NCI-H1417 (cell line): ENCODE measurements around the gene KCNJ4.
"Not testable (repeated sequence)": the region's sequence is repeated elsewhere in the genome, so short reads cannot be mapped to it uniquely, and the experiment has no call there.

ENCODE experiments used
- DNase-seq, 3 experiments: peaks; one replicate each; lab custom pipeline; 2025; lab: John Stamatoyannopoulos, UW

The KCNJ4 gene

DNA sequence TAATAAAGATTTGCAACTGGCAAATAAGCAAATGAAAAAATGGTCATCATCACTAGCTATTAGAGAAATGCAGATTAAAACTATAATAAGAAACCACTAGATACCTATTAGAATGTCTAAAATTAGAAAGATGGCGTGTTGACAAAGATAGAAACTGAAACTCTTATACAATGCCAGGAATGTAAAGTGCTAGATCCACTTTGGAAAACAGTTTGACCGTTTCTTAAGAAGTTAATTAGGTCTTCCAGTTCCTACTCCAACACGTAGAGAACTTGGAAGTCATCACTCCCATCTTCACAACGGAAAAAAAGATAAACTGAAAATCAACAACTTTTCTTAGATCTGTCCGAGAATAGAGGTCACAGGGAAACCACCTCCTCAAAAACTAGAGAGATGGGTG lies 68.1 kb downstream of the KCNJ4 start:
- not testable (repeated sequence) for DNase-seq

DNA sequence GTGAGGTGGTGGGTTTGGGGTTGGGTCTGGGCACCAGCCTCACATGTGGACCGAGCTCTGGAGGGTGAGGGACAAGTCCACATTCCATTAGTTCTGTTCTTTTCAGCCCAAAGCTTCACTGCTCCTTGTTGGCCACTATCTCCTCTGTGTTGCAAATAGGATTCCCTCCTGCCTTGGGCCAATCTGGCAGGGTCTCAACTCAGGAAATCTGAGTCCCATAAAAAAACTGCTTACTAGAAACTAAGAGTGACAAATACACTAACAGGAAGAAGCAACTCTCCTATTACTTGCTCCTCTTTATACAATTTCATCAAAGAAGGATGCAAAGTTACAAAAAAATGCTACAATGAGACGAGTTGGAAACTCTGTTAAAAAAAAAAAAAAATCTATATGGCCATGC lies 71.6 kb downstream of the KCNJ4 start:
- DNase-seq: no peak

DNA sequence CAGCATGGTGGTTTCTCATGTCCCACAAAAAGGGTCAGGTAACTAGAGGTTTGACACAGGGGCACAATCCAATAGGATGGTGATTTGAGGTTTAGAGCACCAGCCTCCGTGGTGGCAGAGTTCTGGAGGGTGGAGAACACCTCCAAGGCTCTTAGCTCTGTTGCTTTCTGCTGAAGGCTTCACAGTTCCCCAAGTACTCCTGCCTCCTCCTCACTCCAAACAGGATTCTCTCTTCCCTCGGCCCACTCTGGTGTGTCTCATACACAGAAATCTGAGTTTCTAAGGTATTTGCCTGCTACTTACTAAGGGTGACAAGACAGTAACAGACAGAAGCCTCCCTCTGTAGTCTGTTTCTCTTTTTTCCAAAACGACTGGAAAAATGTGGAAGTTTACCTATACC lies 73.6 kb downstream of the KCNJ4 start:
- DNase-seq: not testable (repeated sequence)
